ENCODE data around the gene CCDC32.
A peak's percentile ranks its signal among the peaks of the same experiment; 100 is the strongest.
"Not testable (repeated sequence)": the region's sequence is repeated elsewhere in the genome, so short reads cannot be mapped to it uniquely, and the experiment has no call there.

CCDC32 gene, protein sequence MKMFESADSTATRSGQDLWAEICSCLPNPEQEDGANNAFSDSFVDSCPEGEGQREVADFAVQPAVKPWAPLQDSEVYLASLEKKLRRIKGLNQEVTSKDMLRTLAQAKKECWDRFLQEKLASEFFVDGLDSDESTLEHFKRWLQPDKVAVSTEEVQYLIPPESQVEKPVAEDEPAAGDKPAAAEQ

DNA sequence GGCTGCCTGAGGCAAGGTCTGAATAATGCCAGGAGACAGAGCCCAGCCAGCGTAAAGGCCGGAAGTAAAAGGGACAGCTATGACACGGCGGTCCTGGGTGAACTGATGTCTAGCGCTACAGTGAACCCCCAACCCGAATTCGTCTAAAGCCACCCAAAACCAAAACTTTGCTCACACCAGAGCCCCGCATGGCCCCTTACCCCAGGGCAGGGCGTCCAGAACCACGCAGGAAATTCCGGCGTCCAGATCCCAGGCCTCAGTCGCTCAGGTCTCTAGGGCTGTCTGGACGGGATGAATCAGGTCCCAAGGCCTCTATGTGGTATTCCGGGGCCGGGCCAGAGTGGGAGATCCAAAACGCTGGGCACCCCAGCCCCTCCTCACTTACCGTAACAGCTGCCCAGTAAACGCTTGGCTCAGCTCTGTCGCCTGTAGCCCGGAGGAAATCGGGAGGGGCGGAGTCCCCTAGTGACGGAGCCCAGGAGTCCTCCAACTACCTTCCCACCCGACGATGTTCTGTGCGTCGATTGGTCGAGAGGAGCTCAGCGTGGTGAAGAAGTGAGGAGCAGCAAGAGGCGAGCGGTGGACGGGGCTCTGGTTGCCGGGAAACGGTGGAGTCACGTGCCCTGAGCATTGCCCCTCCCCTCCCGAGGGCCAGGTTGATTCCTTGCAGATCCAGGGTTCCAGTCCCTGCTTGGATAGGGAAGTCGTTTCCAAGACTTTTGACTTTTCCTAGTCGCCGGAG lies at the start of gene CCDC32:
TSS of gene CCDC32 (minus strand) at position 452 of the 742 bp plus-strand sequence. CDS start 2,027 bp downstream, outside the sequence.
- DNase-seq, result peak; percentile 95

DNA sequence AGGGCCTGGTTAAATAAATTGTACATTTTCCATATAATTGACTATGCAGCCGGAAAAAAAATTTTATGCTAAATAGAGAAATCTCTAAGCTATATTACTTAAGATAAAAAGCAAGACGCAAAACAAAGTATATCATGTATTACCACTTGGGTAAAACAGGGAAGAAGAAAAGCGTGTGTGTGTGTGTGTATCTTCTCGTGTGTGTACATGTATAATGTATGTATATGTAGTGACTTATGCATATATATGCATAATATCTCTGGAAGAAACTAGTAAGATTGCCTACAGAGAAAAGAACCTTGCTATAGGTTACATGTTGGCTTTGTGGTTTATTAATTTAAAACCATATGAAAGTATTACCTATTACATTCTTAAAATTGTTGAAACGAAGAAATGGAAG lies 48.2 kb upstream of the CCDC32 start:
- DNase-seq, result no peak

DNA sequence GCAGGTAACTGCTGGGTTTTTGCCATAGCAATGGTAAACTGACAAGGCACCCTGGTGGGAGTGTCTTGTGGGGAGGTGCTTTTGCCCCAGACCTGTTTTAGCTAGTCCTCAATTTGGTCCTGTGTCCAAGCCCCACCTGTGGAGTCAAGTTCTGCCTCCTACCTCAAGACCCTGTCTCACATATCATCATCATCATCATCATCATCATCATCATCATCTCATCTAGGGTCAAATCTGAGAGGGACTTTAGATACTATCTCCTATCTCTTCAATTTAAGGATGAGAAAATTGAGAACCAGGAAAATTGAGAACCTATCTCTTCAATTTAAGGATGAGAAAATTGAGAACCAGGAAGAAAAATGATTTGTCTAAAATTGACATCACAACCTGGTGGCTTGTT lies 39.1 kb upstream of the CCDC32 start:
- no peak for DNase-seq

DNA sequence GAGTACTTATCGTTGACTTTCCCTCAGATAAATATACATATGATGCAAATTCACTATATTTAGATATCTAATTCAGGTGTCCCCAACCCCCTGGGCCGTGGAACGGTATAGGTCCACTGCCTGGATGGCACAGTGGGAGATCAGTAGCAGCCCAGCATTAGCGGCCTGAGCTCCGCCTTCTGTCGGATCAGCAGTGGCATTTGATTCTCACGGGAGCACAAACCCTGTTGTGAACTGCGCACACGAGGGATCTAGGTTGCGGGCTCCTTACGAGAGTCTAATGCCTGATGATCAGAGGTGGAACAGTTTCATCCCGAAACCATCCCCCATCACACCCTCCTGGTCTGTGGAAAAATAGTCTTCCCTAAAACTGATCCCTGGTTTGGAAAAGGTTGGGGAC lies 36.1 kb upstream of the CCDC32 start:
- no peak for DNase-seq

DNA sequence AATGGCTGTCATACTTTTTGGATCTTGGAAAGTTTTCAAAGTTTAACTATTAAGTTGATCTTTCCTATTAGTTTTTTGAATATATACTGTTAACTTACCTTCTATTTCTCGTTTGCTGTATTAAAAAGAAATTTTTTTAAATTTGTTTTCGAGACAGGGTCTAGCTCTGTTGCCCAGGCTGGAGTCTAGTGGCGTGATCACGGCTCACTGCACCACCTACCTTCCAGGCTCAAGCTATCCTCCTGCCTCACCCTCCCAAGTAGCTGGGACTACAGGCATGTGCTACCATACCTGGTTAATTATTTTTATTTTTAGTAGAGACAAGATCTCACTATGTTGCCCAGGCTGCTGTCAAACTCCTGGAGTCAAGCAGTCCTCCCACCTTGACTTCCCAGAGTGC lies 33.8 kb upstream of the CCDC32 start:
- no peak for DNase-seq

DNA sequence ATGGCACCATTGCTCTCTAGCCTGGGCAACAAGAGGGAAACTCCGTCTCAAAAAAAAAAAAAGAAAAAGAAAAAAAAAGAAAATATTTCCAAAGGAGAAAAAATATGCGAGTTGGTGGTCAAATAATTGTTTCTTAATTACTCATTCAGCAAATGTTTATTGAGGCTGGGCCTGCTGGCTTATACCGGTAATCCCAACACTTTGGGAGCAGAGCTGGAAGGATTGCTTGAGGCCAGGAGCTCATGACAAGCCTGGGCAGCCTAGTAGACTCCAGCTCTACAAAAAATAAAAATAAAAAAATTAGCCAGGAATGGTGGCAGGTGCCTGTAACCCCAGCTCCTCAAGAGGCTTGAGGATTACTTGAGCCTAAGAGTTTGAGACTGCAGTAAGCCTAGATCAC lies 33.3 kb upstream of the CCDC32 start:
- DNase-seq, result no peak

DNA sequence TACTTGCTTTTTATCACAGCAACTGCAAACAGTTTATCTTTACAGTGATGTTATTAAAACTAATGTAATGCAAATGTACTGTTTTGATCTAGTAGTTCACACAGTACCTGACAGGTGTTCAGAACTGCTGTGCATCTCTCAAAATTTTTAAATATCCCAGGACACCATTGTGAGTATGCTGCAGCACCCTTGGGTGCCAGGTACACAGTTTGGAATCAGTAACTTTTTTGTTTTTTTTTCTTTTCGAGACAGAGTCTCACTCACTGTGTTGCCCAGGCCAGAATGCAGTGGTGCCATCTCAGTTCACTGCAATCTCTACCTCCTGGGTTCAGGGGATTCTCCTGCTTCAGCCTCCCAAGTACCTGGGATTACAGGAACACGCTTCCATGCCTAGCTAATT lies 32.2 kb upstream of the CCDC32 start:
- no peak for DNase-seq

DNA sequence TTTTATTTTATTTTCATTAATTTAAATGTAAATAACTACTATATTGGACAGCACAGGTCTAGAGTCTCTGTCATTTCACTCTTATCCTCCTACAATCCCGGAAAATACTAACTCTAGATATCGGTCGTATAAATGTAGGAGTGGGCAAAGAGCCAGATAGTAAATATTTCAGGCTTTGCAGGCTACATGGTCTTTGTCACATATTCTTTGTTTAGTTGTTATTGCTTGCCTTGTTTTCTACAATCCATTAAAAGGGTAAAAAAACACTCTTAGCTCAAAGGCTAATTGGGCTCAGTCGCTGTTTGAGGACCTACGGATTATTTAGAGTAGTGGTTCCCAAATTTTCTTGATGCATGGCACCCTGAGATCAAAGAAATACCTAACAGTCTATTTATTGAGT lies 30.9 kb upstream of the CCDC32 start:
- DNase-seq, result no peak

DNA sequence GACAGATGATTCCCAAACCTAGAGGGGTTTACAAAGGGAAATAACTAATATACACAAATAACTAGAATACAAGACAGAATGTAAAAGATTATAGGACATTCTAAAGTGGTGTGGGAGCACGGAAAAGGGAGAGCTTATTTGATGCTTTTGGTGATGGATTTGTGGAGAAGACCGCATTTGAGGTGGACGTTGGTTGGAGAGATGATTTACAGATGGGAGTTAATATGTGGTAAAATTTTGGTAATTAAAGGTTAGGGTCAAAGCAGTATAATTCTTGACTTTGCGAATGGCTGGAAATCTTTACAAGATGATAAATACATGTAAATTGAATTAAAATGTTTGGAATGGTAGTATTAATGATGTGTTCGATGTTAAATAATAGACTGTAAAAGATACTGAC lies 30.4 kb upstream of the CCDC32 start:
- no peak for DNase-seq

DNA sequence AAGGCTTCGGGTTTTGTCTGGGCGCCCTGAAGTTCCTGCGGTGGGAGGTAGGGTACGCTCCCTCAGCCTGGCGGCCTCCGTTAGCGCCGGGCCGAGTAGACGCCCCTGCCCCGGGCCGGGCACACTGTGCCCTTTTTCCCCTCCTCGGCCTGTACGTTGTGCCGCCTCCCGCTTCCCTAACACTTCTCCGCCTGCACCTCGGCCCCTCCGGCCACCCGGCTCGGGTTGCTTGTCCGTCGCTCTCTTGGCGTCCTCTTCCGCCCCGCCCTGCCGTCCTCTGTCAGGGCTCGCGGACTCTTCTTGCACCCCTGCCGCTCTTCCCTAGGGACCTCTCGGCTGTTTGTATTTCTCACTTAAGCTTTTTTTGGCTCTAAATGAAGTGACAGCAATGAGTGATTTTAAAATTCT lies 29.6 kb upstream of the CCDC32 start:
- DNase-seq, result no peak

DNA sequence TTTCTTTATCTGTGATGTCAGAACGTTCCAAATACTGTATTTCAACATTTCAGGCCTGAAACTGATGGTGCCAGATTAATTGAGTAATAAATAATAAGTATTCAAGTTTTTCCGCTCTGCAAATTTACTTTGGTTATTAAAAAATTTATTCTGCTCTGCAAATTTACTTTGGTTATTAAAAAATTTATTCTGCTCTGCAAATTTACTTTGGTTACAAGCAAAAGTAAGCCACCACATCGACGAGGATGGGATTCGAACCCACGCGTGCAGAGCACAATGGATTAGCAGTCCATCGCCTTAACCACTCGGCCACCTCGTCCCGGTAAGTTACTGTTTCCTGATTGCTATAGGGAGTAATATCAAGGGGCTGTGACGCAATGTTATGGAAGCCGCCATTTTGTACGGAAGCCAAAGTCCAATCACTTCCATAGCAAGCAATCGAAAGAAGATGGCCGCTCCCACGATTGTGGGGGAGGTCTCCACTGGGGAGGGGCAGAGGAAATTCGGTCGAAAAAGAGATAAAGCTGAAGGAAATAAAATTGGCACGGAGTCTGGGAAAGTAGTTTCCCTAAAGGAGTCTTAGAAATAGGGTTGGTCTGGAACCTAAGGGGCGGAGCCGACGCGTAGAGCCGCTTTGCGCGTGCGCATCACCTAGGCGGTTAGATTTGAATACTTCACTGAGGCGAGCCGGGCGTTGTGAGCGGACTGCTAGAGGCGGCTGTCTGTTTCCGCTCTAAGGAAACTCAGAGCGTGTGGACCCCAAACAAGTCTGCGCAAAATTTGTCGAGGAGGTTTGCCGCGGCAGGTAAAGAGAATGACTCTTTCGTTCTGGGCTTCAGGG lies 29.0 kb upstream of the CCDC32 start, which contains the start of gene KNL1:
TSS of gene KNL1 (plus strand) at position 662 of the 841 bp plus-strand sequence. CDS start 8,683 bp downstream, outside the sequence.
- DNase-seq, result peak; percentile 94

DNA sequence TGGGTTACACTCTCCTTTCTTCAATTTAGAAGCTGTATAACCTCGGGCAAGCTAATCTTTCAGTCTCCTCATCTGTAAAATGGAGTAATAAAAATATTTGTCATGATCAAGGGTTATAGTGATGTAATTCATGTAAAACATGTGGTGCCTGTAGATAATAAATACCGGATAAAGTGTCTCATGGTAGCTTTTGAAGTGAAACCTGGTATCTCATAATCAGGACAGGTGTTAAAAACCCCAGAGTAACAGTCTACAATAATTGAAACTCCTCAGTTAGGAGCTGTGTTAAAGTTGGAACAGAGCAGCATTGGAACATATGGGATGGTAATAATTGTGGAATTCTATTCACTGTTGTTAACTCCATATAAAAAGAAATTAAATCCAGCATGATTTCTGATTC lies 28.3 kb upstream of the CCDC32 start:
- DNase-seq, result peak; percentile 50

DNA sequence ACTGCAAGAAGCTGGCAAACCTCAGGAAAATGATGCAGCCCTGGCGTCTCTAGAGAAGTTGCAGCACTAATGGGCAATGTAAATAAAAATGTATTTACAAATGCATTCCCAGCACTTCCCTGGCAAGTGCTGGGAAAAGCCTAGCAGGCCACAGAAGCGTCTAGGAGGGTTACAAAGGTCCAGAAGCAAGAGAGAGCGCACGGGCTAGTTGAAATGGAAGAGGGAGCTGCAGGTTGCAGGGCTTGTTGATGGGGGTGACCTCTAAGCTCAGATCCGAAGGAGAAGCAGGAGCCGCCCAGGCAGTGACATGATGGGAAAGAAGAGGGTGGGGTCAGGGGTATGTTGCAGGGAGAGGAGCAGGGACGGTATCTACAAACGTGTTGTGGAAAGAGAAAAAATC lies 26.5 kb upstream of the CCDC32 start:
- no peak for DNase-seq

DNA sequence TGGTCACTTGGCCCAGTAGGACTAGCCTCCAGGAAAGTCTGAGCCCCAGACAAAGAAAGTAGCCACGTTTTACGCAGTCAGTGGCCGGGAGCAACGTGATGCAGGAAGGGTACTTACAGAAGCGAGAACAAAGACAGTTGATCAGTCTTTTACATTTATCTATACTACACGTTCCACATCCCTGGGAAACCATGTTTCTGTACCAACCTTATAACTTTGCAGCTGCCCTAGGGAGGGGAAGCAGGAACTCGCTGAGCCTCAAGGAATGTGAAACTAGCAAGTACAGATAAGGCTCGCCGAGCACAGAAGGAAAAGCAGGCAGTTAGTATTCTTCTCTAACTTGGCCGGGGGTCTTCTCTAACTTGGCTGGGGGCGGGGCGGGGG lies 25.8 kb upstream of the CCDC32 start:
- no peak for DNase-seq

DNA sequence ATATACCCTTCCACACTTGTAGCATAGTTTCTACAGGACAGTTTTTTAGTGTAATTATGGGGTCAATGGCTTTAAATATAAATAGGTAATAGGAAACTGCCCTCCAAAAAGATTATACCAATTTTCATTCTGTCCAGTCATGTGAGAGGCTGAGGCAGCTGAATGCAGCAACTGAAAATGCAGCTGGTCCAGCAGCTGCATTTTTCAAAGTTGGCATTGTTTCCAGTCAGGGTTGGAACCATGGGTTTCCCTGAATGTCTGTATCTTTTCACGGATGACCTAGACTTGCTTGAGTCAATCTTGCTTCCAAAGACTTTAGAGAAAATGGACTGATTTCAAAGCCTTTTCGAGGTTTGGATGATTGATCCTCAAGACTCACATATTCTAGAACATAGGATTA lies 19.3 kb upstream of the CCDC32 start:
- DNase-seq, result no peak

DNA sequence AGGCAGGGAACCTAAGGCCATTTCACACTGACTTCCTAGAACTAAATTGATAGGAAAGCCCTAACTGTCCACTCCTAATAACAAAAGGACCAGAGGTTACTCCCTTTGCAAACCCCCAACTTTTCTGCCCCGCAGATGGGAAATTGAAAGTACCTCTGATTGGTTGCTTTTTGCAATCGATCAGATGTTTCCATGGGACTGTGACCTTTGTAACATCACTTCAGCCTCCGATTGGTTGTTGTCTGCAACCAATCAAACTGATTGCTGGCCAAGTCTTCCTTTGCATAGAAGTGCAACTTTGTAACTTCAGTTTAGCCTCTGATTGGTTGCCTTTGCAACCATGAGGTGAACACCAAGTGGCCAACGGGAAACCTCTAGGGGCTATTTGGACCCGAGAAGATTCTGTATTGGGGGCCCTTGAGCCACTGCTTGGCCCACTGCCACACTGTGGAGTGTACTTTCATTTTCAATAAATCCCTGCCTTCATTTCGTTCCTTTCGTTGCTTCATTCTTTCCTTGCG lies 17.9 kb upstream of the CCDC32 start:
- DNase-seq, result peak; percentile 40

DNA sequence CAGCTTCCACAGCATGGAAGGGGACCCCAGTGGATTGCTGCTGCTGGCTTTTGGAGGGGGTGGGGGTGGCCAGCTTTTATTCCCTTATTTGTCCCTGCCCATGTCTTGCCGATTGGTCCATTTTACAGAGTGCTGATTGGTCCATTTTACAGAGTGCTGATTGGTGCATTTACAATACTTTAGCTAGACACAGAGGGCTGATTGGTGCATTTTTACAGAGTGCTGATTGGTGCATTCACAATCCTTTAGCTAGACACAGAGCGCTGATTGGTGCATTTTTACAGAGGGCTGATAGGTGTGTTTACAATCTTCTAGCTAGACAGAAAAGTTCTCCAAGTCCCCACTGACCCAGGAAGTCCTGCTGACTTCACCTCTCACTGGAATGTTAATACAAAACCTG lies 17.0 kb upstream of the CCDC32 start:
- DNase-seq, result not testable (repeated sequence)

DNA sequence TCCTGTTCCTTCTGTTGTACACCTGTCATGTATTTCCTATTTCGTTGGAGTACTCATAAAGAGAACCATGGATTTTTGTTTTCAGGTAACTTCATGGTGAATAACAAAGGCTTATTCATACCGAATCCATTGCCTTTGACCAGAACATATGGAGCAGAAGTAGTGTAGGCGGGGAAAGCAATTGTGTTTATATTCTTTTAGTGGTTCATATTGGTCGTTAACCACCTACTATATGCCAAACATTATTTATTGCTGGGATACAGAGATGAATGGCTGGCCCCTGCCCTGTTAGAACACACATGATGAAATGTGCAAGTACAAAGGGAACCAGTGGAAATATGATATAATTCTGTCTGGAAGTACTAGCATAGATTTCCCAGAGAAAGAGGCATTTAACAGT lies 14.1 kb upstream of the CCDC32 start:
- no peak for DNase-seq

DNA sequence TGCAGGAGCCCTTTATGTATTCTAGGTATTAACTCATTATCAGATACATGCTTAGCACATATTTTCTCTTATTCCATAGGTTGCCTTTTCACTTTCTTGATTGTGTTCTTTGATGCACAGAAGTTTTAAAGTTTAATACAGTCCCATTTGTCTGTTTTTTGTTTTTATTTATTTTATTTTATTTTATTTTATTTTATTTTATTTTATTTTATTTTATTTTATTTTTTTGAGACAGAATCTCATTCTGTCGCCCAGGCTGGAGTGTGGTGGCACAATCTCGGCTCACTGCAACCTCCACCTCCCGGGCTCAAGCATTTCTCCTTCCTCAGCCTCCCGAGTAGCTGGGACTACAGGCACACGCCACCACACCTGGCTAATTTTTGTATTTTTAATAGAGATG lies 12.1 kb upstream of the CCDC32 start:
- DNase-seq, result not testable (repeated sequence)

DNA sequence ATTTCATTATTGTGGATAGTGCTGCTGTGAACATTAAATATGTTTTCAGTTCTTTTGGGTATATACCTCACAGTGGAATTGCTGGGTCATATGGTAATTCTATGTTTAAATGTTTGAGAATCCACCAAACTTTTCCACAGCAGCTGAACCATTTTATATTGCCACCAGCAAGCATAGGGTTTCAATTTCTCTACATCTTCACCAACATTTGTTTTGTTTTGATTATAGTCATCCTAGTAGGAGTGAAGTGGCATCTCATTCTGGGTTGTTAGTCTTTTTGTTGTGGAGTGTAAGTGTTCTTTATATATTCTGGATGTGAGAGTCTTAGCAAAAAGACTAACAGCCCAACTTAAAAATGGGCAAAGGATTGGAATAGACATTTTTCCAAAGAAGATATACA lies 10.3 kb upstream of the CCDC32 start:
- DNase-seq, result no peak

DNA sequence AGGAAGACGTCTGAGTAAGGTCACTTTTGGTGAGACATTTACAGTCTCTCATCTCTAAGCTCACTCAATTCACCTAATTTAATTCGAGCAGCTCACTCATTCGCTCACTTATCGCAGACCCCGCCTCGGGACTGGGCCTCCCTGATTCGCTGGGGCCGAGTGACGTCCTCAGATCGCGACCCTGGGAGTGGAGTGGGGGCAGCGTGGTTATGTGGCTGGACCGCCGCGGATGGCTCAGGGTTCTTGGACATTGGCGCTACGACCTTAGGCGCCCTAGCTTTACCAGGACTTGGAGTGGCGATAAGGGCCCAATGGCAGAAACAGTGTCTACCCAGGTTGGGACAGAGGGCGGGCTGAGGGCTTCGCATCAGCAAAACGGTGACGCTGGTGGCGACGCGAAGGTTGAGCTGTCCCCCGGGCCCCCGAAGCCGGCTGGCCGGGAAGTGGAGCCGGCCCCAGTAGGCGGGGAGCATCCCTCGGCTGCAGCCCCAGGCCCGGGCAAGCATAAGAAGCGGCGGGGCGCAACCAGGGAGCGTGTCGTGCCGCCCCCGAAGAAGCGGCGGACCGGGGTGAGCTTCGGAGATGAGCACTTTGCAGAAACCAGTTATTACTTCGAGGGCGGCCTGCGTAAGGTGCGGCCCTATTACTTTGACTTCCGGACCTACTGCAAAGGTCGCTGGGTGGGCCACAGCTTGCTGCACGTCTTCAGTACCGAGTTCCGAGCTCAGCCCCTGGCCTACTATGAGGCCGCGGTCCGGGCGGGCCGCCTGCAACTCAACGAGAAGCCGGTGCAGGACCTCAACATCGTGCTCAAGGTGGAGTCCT lies 4.5 kb upstream of the CCDC32 start, which contains the start of gene RPUSD2:
TSS of gene RPUSD2 (plus strand) at position 171 of the 825 bp plus-strand sequence. CDS start at position 210, 39 bp downstream.
- peak; percentile 91 for DNase-seq

DNA sequence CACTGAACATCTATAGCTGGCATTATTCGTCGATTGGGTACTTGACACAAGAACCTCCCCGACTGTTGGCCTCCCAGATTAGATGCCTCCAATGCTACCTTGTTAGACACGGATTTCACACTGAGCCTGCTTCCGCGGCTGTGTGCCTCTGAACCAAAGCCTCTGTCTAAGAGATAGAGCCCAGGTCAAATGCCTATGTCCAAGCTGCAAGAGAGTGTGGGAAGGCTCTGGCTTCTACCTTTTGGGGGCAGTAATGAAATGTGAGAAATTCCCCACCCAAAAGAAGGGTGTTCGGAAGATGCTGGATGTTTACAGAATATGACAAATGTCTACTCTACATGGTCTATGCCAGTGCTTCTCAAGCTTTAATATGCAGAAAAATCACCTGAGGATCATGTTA lies 2.3 kb upstream of the CCDC32 start:
- no peak for DNase-seq
